Tibial nerve (tissue), 4 donors: ENCODE results near the gene DEFB129.

Experiments
- EP300 ChIP-seq, 2 donors: sonication (generic); formaldehyde crosslinking; IDR thresholded peaks; one replicate each; pipeline ENCODE4 v1.6.1; 2017; ENCODE audit warnings: antibody characterized with exemption in 2 of 2, mild to moderate bottlenecking in 1 of 2
- POLR2A ChIP-seq, 2 donors: fragments of 450-650 bp; IDR thresholded peaks; one replicate each; pipeline ENCODE4 v1.6.1; 2017; ENCODE audit warnings: antibody characterized with exemption in 2 of 2, mild to moderate bottlenecking in 2 of 2, moderate library complexity in 2 of 2
- TF ChIP-seq, protein P1 (sequence below), 5 experiments: fragments of 200-600 bp in 3 of 5; fragments of 450-650 bp in 2 of 5; sonication (generic) in 3 of 5; IDR thresholded peaks; one replicate each; pipeline ENCODE4 v1.5.1; 2016 to 2019; ENCODE audit warnings: antibody characterized with exemption in 5 of 5, mild to moderate bottlenecking in 3 of 5, moderate library complexity in 2 of 5

DNA sequence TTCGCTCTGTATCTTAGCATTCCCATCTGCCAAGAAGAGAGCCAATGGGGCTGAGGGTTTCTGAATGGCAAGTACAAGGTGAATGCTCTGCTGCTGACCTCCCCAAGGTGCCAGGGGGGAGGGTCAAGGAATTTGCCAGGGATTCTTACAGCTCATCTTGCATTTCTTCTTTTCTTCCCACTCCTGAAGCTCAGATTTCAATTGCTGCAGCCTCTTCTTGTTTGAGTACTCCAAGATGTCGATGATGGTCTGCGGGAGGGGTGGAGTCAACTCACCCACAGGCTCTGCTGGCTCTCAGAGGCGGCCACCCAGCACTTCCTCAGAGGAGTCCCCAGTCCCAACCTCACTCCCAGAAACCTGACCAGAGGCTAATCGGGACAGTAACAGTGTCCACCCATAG, 51.1 kb downstream of the DEFB129 start:
- TF ChIP-seq POLR2A (IDR thresholded peaks at IDR 0.05), result no peak
- TF ChIP-seq, protein P1, sequence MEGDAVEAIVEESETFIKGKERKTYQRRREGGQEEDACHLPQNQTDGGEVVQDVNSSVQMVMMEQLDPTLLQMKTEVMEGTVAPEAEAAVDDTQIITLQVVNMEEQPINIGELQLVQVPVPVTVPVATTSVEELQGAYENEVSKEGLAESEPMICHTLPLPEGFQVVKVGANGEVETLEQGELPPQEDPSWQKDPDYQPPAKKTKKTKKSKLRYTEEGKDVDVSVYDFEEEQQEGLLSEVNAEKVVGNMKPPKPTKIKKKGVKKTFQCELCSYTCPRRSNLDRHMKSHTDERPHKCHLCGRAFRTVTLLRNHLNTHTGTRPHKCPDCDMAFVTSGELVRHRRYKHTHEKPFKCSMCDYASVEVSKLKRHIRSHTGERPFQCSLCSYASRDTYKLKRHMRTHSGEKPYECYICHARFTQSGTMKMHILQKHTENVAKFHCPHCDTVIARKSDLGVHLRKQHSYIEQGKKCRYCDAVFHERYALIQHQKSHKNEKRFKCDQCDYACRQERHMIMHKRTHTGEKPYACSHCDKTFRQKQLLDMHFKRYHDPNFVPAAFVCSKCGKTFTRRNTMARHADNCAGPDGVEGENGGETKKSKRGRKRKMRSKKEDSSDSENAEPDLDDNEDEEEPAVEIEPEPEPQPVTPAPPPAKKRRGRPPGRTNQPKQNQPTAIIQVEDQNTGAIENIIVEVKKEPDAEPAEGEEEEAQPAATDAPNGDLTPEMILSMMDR (IDR thresholded peaks at IDR 0.05), result no peak
- no peak for TF ChIP-seq EP300 (IDR thresholded peaks at IDR 0.05)
